LNCAP (cell line): ENCODE results near the gene MAP2K4.

Source experiments
- CTCF ChIP-seq: fragments of 450-650 bp; IDR thresholded peaks from 2 replicates; pipeline ENCODE4 v1.5.1; 2017; ENCODE audit warnings: mild to moderate bottlenecking

MAP2K4 gene

DNA sequence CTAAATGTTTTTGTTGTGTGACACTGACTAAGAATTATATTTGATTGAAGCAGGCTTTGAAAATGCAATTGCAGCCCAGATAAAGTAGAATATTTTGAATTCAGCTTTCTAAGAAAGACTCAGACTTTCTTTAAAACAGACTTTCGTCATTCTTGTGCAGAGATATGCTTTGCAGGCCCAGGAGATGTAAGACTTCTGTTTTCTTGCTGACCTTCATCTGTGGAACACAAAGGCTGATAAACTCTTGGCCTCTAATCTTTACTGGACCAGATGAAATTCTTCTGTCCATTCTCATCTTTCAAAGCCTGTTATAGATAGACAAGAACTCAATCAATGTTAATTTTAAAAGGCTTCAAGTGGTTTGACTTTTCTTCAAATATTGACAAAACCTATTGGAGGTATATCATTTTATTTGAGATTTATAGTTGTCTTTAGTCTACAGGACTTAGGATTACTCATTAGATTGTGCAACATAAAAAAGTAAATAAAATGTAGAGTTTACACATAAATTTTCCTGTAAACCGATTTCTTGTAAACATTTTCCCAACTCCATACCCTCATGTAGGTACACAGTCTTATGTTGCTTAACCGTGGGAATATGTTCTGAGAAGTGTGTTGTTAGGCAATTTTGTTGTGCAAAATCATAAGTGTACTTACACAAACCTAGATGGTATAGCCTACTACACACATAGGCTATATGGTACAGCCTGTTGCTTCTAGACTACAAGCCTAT, 94.2 kb downstream of the MAP2K4 start:
- TF ChIP-seq CTCF: no peak

DNA sequence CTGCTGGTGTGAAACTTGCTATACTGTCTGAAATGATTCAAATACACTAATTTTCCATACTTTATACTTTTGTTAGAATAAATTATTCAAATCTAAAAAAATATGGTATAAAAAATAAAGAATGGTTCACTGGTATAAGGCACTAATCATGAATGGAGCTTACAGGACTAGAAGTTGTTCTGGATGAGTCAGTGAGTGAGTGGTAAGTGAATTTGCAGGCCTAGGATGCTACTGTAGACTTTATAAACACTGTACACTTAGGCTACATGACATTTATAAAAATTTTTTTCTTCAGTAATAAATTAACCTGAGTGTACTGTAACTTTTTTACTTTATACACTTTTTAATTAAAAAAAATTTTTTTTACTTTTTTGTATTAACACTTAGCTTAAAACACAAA, 95.5 kb downstream of the MAP2K4 start:
- TF ChIP-seq CTCF: no peak

- TF ChIP-seq CTCF: no peak
These were observed 97.9 kb downstream of the MAP2K4 start for GRCh38 chr17:12118617-12119016.

- TF ChIP-seq CTCF: no peak
These were observed 101.4 kb downstream of the MAP2K4 start for GRCh38 chr17:12122075-12122474.

GRCh38 chr17:12127177-12127576, 106.5 kb downstream of the MAP2K4 start:
- no peak for TF ChIP-seq CTCF

- TF ChIP-seq CTCF: no peak
These were observed 107.0 kb downstream of the MAP2K4 start for GRCh38 chr17:12127667-12128066.

GRCh38 chr17:12128946-12129345, 108.3 kb downstream of the MAP2K4 start:
- no peak for TF ChIP-seq CTCF

DNA sequence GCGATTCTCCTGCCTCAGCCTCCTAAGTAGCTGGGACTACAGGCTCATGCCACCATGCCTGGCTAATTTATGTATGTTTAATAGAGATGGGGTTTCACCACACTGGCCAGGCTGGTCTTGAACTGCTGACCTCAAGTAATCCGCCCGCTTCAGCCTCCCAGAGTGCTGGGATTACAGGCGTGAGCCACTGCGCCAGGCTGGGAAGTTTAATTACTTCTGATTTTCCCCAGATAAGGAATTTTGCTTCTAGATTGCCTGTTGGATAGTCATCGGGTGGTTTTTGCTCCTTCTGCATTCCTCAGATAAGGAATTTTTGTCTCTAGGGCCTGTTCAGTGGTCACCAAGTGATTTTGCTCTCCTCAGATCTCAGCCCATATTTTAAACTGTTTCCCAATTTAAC, 112.5 kb downstream of the MAP2K4 start:
- TF ChIP-seq CTCF: no peak
